Keratinocyte (primary cell): ENCODE results near the gene VPS13C. TPM values are rescaled to one million over a fixed set of nuclear protein-coding genes. Genes with fewer than 3 reads are reported as not detected.

Experiments used
- DNase-seq: peaks from one replicate; pipeline ENCODE4 v3.0.0-alpha.2; 2011; ENCODE audit warnings: low read depth, missing footprints, low spot score
- FAIRE-seq: peaks from 2 replicates; lab custom pipeline; 2011; peaks lifted over from hg19 to GRCh38; lab: Jason Lieb, UNC
- H2AFZ ChIP-seq: 2 replicates; pipeline ENCODE4 v1.6.0; 2012; ENCODE audit warnings: low read length, control low read depth, inconsistent platforms; ENCODE audit not compliant: control insufficient read depth
- H3K27ac ChIP-seq: 2 replicates; pipeline ENCODE4 v1.5.1; 2011; ENCODE audit warnings: low read length; ENCODE audit not compliant: control insufficient read depth, insufficient read depth
- H3K27me3 ChIP-seq: 3 replicates; pipeline ENCODE4 v1.6.0; 2011; ENCODE audit warnings: low read length; ENCODE audit not compliant: control insufficient read depth, insufficient read depth; ENCODE audit errors: extremely low read depth
- H3K36me3 ChIP-seq, 2 experiments: 2 replicates in 1 of 2; 3 replicates in 1 of 2; pipeline ENCODE4 v1.5.1; 2011; ENCODE audit warnings: low read length in 2 of 2, mild to moderate bottlenecking in 1 of 2; ENCODE audit not compliant: control insufficient read depth in 2 of 2, insufficient read depth in 2 of 2; ENCODE audit errors: extremely low read depth in 1 of 2
- H3K4me1 ChIP-seq: 3 replicates; pipeline ENCODE4 v1.5.1; 2011; ENCODE audit warnings: low read length; ENCODE audit not compliant: control insufficient read depth, insufficient read depth; ENCODE audit errors: extremely low read depth
- H3K4me2 ChIP-seq: 3 replicates; pipeline ENCODE4 v1.6.0; 2011; ENCODE audit warnings: low read depth, low read length; ENCODE audit not compliant: control insufficient read depth, insufficient read depth; ENCODE audit errors: extremely low read depth
- H3K4me3 ChIP-seq, 3 experiments: fragments of 200-600 bp in 1 of 3; sonication (generic) in 1 of 3; 2 replicates in 2 of 3; 3 replicates in 1 of 3; pipeline ENCODE4 v1.5.1; 2011 to 2016; ENCODE audit warnings: low read length in 3 of 3, mild to moderate bottlenecking in 3 of 3, control low read depth in 2 of 3, inconsistent platforms in 1 of 3, low read depth in 1 of 3, mixed read lengths in 1 of 3, mixed run types in 1 of 3, moderate library complexity in 1 of 3; ENCODE audit not compliant: control insufficient read depth in 2 of 3, insufficient read depth in 2 of 3; ENCODE audit errors: extremely low read depth in 1 of 3
- H3K79me2 ChIP-seq: 2 replicates; pipeline ENCODE4 v1.6.0; 2012; ENCODE audit warnings: low read length; ENCODE audit not compliant: control insufficient read depth, insufficient read depth
- H3K9ac ChIP-seq: 3 replicates; pipeline ENCODE4 v1.6.0; 2011; ENCODE audit warnings: low read length; ENCODE audit not compliant: control insufficient read depth, insufficient read depth; ENCODE audit errors: extremely low read depth
- H3K9me1 ChIP-seq: 3 replicates; pipeline ENCODE4 v1.6.0; 2011; ENCODE audit warnings: low read length; ENCODE audit not compliant: control insufficient read depth, insufficient read depth; ENCODE audit errors: extremely low read depth
- H3K9me3 ChIP-seq: 2 replicates; pipeline ENCODE4 v1.5.1; 2012; ENCODE audit warnings: low read depth, low read length; ENCODE audit not compliant: control insufficient read depth
- H4K20me1 ChIP-seq: 3 replicates; pipeline ENCODE4 v1.6.0; 2011; ENCODE audit warnings: low read length; ENCODE audit not compliant: control insufficient read depth, insufficient read depth; ENCODE audit errors: extremely low read depth
- EZH2 ChIP-seq: IDR thresholded peaks from one replicate; pipeline ENCODE4 v1.6.1; 2012; ENCODE audit warnings: inconsistent platforms, mild to moderate bottlenecking, low read length, moderate library complexity
- dilution Hi-C: fragments of 300-500 bp; cut with MboI; formaldehyde crosslinking; loops from one replicate; pipeline ENCODE4 v1.7.0; 2020; ENCODE audit warnings: low sequenced_read_pairs; ENCODE audit not compliant: extremely low pct_ligation_motif_present
- polyA plus RNA-seq, 5 experiments: library from polyadenylated mRNA; depleted of rRNA in 3 of 5; stranded (reverse) in 3 of 5; stranded (forward) in 1 of 5; unstranded in 1 of 5; fragments of >200 nt; gene quantifications; 1 replicate in 1 of 5; 2 replicates in 3 of 5; 3 replicates in 1 of 5; pipeline versions ENCODE4 v1.2.1 to v1.2.3, GENCODE V29; 2011 to 2012; ENCODE audit warnings: missing spikeins in 2 of 5, low read depth in 1 of 5, low replicate concordance in 1 of 5
- TF ChIP-seq, protein P1 (sequence below), 3 experiments: IDR thresholded peaks in 1 of 3; conservative IDR thresholded peaks in 1 of 3; optimal IDR thresholded peaks in 1 of 3; 2 replicates in 2 of 3; 3 replicates in 1 of 3; pipeline versions ENCODE3 to v1.5.1; 2011; ENCODE audit warnings: low read length in 3 of 3, mild to moderate bottlenecking in 3 of 3, moderate library complexity in 2 of 3, control low read depth in 1 of 3, inconsistent platforms in 1 of 3; ENCODE audit not compliant: insufficient read depth in 2 of 3; ENCODE audit errors: extremely low read depth in 1 of 3

VPS13C gene
- polyA plus RNA-seq, 1 donor (not counting 4 experiments of a cell fraction or from before 2014, with no cell fraction given) = 13.5 TPM

- DNase-seq = no peak
- no peaks in the 10 kb centered on the region for H4K20me1 ChIP-seq
- no peaks in the 10 kb centered on the region for H3K79me2 ChIP-seq
- H3K9me3 ChIP-seq = no peaks in the 10 kb centered on the region
- no peak overlapping the region for H2AFZ ChIP-seq
- dilution Hi-C loops = no loop called here
- no peak overlapping the region for H3K4me3 ChIP-seq
- no peak for TF ChIP-seq EZH2
- H3K4me2 ChIP-seq = no peak overlapping the region
- H3K27ac ChIP-seq = no peak overlapping the region
- H3K9ac ChIP-seq = no peak overlapping the region
- no peaks in the 10 kb centered on the region for H3K36me3 ChIP-seq
- H3K27me3 ChIP-seq = no peaks in the 10 kb centered on the region
- no peak for FAIRE-seq
- H3K4me1 ChIP-seq = no peaks in the 10 kb centered on the region
- no peaks in the 10 kb centered on the region for H3K9me1 ChIP-seq
Measured at GRCh38 chr15:61849447-61849846, 210.8 kb downstream of the VPS13C start.

GRCh38 chr15:61841466-61841865 lies 218.8 kb downstream of the VPS13C start:
- H3K9ac ChIP-seq = no peak overlapping the region
- H3K36me3 ChIP-seq = no peaks in the 10 kb centered on the region
- TF ChIP-seq, protein P1, sequence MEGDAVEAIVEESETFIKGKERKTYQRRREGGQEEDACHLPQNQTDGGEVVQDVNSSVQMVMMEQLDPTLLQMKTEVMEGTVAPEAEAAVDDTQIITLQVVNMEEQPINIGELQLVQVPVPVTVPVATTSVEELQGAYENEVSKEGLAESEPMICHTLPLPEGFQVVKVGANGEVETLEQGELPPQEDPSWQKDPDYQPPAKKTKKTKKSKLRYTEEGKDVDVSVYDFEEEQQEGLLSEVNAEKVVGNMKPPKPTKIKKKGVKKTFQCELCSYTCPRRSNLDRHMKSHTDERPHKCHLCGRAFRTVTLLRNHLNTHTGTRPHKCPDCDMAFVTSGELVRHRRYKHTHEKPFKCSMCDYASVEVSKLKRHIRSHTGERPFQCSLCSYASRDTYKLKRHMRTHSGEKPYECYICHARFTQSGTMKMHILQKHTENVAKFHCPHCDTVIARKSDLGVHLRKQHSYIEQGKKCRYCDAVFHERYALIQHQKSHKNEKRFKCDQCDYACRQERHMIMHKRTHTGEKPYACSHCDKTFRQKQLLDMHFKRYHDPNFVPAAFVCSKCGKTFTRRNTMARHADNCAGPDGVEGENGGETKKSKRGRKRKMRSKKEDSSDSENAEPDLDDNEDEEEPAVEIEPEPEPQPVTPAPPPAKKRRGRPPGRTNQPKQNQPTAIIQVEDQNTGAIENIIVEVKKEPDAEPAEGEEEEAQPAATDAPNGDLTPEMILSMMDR (optimal IDR thresholded peaks at IDR 0.05 in 1 of 3, IDR thresholded peaks at IDR 0.05 in 1 of 3, conservative IDR thresholded peaks at IDR 0.05 in 1 of 3; ENCODE audit: extremely low read depth in 1 of 3, insufficient read depth in 2 of 3, low read length in 3 of 3) = no peak
- no peak for TF ChIP-seq EZH2
- dilution Hi-C loops = no loop called here
- H3K4me1 ChIP-seq = no peaks in the 10 kb centered on the region
- H3K9me1 ChIP-seq = no peaks in the 10 kb centered on the region
- H3K27me3 ChIP-seq = no peaks in the 10 kb centered on the region
- H3K9me3 ChIP-seq = no peaks in the 10 kb centered on the region
- DNase-seq (no peak), FAIRE-seq (no peak)
- no peak overlapping the region for H2AFZ ChIP-seq
- H3K79me2 ChIP-seq = no peaks in the 10 kb centered on the region
- H3K4me3 ChIP-seq = no peak overlapping the region
- no peaks in the 10 kb centered on the region for H4K20me1 ChIP-seq
- H3K4me2 ChIP-seq = no peak overlapping the region
- no peak overlapping the region for H3K27ac ChIP-seq

DNA sequence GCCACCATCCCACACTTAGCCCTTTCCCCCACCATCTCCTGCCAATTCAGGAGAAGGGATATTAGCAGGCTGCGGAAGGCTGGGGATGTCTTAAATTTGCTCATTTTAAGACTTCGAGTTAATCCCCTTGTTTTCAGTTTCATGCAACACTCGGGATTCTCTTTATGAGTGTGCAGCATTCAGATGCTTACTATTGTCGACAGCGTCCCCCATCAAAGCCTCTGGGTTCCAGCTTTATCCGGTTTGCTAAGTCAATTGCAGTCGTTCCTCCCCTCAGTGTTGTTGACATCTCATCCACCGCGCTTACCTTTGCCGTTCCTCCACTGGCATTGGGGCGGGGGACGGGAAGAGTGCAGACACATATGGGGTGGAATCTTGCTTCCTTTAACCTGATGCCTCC lies 220.2 kb downstream of the VPS13C start:
- Histone ChIP-seq H2AFZ (no peak overlapping the region), H3K9me3 (no peaks in the 10 kb centered on the region), H3K27me3 (no peaks in the 10 kb centered on the region), H3K9ac (no peak overlapping the region), H4K20me1 (no peaks in the 10 kb centered on the region), H3K27ac (no peak overlapping the region), H3K9me1 (no peaks in the 10 kb centered on the region), H3K36me3 (no peaks in the 10 kb centered on the region), H3K4me1 (no peaks in the 10 kb centered on the region), H3K4me3 (no peak overlapping the region), H3K4me2 (no peak overlapping the region), H3K79me2 (no peaks in the 10 kb centered on the region)
- no peak for DNase-seq
- dilution Hi-C loops = no loop called here
- TF ChIP-seq EZH2 = no peak
- TF ChIP-seq, protein P1 (optimal IDR thresholded peaks at IDR 0.05 in 1 of 3, IDR thresholded peaks at IDR 0.05 in 1 of 3, conservative IDR thresholded peaks at IDR 0.05 in 1 of 3; ENCODE audit: extremely low read depth in 1 of 3, insufficient read depth in 2 of 3, low read length in 3 of 3) = no peak
- FAIRE-seq = no peak
